GM12875 (cell line): Measurements from ENCODE around the gene OR2T34.

ENCODE experiments used
- H3K4me3 ChIP-seq: one replicate; pipeline ENCODE4 v1.5.1; 2011; ENCODE audit warnings: low read depth, low read length, control low read depth
- TF ChIP-seq, protein P1 (sequence below): IDR thresholded peaks from 2 replicates; pipeline ENCODE4 v1.5.1; 2011; ENCODE audit warnings: low read depth, mild to moderate bottlenecking, control low read depth, inconsistent platforms, low read length, moderate library complexity, borderline replicate concordance; ENCODE audit not compliant: insufficient read depth

OR2T34 gene

DNA sequence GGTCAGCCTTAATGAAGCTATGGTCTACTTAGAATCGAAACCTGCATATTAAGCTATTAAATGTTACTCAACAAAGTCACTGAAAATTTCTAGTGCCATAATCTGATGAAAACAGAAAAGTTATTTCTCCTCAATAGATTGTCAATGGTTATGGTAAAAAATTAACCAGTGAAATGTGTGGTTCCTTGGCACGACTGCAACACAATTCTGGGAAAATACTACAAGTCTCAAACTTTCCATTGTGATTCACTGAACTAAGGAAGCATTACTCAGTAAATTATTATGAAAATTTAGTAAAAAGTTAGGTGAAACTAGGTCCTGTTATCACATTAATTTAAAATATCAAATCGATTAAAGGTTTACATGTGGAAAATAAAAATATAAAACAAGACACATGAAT lies 35.7 kb upstream of the OR2T34 start:
- TF ChIP-seq, protein P1, sequence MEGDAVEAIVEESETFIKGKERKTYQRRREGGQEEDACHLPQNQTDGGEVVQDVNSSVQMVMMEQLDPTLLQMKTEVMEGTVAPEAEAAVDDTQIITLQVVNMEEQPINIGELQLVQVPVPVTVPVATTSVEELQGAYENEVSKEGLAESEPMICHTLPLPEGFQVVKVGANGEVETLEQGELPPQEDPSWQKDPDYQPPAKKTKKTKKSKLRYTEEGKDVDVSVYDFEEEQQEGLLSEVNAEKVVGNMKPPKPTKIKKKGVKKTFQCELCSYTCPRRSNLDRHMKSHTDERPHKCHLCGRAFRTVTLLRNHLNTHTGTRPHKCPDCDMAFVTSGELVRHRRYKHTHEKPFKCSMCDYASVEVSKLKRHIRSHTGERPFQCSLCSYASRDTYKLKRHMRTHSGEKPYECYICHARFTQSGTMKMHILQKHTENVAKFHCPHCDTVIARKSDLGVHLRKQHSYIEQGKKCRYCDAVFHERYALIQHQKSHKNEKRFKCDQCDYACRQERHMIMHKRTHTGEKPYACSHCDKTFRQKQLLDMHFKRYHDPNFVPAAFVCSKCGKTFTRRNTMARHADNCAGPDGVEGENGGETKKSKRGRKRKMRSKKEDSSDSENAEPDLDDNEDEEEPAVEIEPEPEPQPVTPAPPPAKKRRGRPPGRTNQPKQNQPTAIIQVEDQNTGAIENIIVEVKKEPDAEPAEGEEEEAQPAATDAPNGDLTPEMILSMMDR: no peak
- H3K4me3 ChIP-seq: no peak overlapping the region

DNA sequence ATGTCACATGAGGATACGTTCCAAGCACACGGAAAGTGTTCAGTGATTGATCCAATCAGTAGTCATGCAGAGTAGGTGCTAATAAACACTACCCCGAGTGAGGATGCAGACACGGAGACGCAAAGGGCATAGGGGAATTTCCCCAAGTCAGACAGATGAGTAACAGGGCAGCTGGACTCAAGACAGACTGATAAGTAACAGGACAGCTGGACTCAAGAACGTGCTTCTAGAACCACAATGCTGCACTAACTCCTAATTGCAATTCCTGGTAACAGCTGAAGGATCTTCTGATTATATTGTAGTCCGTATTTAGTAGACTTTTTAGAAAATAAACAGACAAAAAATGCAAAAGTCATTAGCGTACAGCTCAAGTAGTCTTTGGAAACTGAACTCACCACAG lies 24.8 kb upstream of the OR2T34 start:
- TF ChIP-seq, protein P1: no peak
- no peak overlapping the region for H3K4me3 ChIP-seq

DNA sequence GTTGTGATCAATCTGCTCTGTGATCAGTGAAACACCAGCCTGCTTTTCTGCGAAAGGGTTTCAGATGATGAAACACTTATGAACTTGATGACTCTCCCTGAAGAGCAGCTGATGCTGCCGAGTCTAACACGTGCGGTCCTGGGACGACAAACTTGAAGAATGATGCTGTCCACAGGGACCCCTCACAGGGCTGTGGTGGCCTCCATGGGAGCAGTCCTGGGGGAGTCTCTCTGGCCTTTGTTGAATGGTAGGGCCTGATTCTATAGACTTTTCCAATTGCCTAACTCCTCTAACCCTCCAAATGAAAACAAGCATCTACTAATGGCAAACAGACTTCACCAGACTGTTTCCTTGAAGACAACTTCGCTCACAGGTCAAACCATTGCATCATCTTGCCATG lies 23.0 kb upstream of the OR2T34 start, which contains the start of gene OR2T10:
OR2T10 (minus strand) TSS at position 112 of the 400 bp plus-strand sequence. CDS start 3,932 bp downstream, outside the sequence.
- H3K4me3 ChIP-seq: no peak within 1 kb of the TSS
- TF ChIP-seq, protein P1: no peak

DNA sequence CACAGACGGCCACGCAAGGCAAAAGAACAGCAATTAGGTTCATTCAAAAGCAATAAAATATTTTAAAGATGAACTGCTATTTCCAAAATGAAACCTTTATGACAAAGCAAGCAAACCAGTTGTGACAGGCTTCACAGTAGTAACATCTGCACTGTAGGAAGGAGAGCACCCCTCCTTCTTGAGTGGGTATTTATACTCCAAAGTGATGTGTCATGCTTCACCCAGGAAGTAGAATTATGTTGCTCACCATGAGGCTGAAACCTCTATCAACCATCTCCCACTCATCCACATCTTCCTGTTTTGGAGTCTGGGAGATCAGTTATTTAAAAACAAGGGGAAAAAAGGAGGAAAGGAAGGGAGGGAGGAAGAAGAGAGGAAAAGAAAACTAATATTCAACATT lies 22.1 kb upstream of the OR2T34 start:
- TF ChIP-seq, protein P1: no peak
- H3K4me3 ChIP-seq: no peak overlapping the region

DNA sequence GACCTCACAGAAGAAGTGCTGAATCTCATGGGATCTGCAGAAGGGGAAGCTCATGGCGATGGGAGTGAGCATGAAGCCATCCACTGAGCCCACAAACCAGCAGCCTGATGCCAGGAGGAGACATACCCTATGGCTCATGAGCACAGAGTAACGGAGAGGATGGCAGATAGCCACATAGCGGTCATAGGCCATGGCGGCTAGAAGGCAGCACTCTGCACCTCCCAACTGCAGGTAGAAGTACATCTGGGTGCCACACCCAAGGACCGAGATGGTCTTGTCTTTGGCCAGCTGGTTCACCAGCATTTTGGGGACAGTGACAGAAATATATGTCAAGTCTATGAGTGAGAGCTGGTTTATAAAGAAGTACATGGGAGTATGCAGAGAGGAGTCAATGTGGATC lies 18.7 kb upstream of the OR2T34 start:
- TF ChIP-seq, protein P1: no peak
- no peak overlapping the region for H3K4me3 ChIP-seq

DNA sequence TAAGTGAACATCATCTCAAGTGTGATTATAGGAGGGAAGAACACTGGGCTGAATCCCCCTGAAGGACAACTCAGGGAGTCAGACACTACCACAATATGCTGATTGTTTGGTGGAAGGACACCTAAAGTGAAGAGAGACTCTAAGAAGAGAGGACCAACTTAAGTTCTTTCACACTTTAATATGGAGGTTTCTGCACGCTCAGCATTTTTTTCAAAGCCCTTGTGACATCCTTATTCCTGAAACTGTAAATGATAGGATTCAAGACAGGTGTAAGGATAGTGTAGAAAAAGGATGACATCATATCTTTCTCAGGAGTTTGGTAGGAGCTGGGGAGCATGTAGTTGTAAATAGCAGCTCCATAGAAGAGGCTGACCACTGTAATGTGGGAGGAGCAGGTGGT lies 18.1 kb upstream of the OR2T34 start:
- TF ChIP-seq, protein P1: no peak
- no peak overlapping the region for H3K4me3 ChIP-seq

DNA sequence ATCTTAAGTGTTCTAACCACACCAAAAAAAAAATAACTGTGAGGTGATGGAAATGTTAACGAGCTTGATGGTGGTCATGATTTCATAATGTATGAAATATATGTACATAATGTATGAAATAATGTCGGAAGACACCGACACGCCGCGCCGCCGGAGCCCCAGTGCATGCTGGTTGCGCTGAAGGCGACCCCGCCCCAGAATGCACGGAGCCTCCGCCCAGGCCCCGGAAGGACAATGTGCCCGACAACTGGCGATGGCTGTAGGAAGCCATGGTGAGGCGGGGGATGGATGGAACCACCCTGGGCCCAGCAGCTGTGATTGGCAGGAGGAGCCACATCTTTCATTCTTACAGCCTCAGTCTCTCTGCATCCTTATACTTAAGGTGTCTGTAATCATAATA lies 15.5 kb upstream of the OR2T34 start:
- no peak overlapping the region for H3K4me3 ChIP-seq
- TF ChIP-seq, protein P1: no peak
